GM12878 (cell line): ENCODE data around the gene GTF2F2.

ENCODE experiments used
- CTCF ChIP-seq, 3 experiments: IDR thresholded peaks in 2 of 3; conservative IDR thresholded peaks in 1 of 3; 2 replicates each; pipeline ENCODE4 v1.5.1; 2011; ENCODE audit warnings: low read depth in 3 of 3, low read length in 3 of 3, mild to moderate bottlenecking in 3 of 3, control low read depth in 2 of 3, moderate library complexity in 2 of 3, inconsistent platforms in 1 of 3, mixed read lengths in 1 of 3; ENCODE audit not compliant: control insufficient read depth in 2 of 3, insufficient read depth in 1 of 3; ENCODE audit errors: extremely low read depth in 1 of 3
- EGR1 ChIP-seq, 2 experiments: IDR thresholded peaks; 1 replicate in 1 of 2; 2 replicates in 1 of 2; pipeline ENCODE4 v1.6.1; 2011 to 2012; ENCODE audit warnings: low read depth in 2 of 2, low read length in 2 of 2, borderline replicate concordance in 1 of 2, mild to moderate bottlenecking in 1 of 2, moderate library complexity in 1 of 2
- EZH2 ChIP-seq: IDR thresholded peaks from 2 replicates; pipeline ENCODE4 v1.6.1; 2012; ENCODE audit warnings: low read depth, mild to moderate bottlenecking, control low read depth, inconsistent platforms, low read length, borderline replicate concordance; ENCODE audit not compliant: control insufficient read depth
- REST ChIP-seq: IDR thresholded peaks from 2 replicates; pipeline ENCODE4 v1.6.1; 2012; ENCODE audit warnings: mild to moderate bottlenecking, low read depth, low read length
- SMARCA5 ChIP-seq: fragments of 450-650 bp; IDR thresholded peaks from 2 replicates; pipeline ENCODE4 v1.6.1; 2017; ENCODE audit warnings: mild to moderate bottlenecking
- ZNF274 ChIP-seq: IDR thresholded peaks from one replicate; pipeline ENCODE4 v1.8.0; 2011; ENCODE audit not compliant: insufficient read length, insufficient read depth
- TF ChIP-seq, protein P1 (sequence below): IDR thresholded peaks from 2 replicates; pipeline ENCODE4 v1.6.1; 2011; ENCODE audit warnings: borderline replicate concordance, low read depth, mild to moderate bottlenecking, moderate library complexity, mixed read lengths, low read length; ENCODE audit not compliant: insufficient read depth; ENCODE audit errors: extremely low read length

DNA sequence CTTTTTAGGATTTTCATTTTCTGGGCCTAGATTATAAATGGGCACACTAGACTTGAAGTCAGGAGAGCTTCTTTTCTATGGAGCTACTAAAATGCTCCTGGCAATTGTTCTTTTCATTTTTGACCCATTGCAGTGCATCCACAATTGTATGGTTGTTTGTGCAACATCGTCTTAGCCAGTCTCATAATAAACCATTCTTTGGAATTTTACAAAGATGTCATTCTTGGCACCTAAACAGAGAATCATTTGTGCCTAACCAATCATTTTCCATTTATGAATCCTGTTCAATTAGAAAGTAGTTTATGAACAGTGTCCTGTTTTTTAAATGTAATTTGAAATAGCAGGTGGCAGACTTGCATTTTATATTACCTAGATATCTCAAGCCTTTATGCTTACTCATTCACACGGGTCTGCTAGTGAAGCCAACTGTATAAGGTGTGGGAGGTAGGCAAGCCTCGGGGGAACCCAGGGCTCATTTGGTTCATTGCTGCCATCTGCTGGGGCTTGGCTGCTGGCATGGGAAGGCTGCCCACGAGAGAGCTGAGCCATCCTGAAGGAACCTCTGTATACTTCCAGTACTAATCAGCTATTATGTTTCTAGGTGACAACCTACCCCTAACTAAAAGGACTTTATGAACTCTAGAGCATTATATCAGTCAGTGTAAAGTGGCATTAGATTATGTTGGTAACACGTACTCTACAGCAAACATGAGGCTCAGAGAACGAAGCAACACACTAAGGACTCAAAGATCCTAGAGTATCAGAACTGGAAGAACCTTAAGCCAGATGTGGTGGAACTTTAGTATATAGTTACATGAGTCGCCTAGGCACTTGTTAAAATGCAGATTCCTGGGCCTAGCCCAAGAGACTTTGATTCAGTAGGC, 160.7 kb downstream of the GTF2F2 start:
- TF ChIP-seq REST (no peak), CTCF (IDR thresholded peaks at IDR 0.05 in 2 of 3, conservative IDR thresholded peaks at IDR 0.05 in 1 of 3; ENCODE audit: control insufficient read depth in 2 of 3, extremely low read depth in 1 of 3, insufficient read depth in 1 of 3, low read depth in 3 of 3, low read length in 3 of 3) (peak; percentile 75 to 85 (median 84)), EZH2 (no peak), EGR1 (IDR thresholded peaks at IDR 0.05; ENCODE audit: borderline replicate concordance in 1 of 2, low read depth in 2 of 2, low read length in 2 of 2) (no peak), ZNF274 (no peak), SMARCA5 (no peak)
- TF ChIP-seq, protein P1, sequence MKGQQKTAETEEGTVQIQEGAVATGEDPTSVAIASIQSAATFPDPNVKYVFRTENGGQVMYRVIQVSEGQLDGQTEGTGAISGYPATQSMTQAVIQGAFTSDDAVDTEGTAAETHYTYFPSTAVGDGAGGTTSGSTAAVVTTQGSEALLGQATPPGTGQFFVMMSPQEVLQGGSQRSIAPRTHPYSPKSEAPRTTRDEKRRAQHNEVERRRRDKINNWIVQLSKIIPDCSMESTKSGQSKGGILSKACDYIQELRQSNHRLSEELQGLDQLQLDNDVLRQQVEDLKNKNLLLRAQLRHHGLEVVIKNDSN = no peak
